LNCAP (cell line): ENCODE results near the gene SSU72.

ENCODE experiments used
- TF ChIP-seq, protein P1 (sequence below): fragments of 450-650 bp; IDR thresholded peaks from 2 replicates; pipeline ENCODE4 v1.5.1; 2017; ENCODE audit warnings: mild to moderate bottlenecking

The SSU72 gene

DNA sequence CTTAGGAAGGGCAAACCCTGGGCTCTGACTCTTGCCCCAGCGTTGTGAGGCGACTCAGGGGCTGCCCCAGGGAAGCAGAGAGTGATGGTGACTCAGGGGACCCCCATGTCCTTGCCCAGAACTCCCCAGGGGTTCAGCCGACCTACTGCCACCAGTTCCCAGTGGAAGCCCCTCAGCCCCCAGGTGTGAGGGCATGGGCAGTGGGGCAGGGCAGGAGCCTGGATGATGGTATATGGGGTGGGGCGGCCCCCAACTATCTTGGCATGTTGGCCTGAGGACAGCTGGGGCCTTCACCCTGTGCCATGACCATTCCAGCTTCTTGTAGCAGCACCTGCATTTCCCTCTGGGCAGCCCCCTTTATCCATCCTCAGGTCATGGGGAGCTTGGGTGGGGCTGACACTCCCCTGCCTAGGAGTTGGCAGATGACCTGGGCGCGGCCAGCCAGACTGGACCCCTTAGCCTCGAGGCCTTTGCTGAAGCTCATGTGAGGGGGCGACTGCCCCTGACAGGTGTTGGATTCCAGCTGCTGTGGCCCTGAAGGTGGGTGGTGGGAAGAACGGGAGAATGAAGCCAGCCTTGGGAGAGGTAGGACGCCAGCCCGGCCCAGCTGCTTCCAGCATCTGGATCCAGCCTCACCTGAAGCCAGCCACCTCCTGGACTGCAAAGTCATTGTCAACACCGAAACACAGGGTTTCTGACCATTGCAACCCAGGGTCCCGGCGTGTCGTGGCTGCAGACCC lies 27.1 kb upstream of the SSU72 start:
- TF ChIP-seq, protein P1, sequence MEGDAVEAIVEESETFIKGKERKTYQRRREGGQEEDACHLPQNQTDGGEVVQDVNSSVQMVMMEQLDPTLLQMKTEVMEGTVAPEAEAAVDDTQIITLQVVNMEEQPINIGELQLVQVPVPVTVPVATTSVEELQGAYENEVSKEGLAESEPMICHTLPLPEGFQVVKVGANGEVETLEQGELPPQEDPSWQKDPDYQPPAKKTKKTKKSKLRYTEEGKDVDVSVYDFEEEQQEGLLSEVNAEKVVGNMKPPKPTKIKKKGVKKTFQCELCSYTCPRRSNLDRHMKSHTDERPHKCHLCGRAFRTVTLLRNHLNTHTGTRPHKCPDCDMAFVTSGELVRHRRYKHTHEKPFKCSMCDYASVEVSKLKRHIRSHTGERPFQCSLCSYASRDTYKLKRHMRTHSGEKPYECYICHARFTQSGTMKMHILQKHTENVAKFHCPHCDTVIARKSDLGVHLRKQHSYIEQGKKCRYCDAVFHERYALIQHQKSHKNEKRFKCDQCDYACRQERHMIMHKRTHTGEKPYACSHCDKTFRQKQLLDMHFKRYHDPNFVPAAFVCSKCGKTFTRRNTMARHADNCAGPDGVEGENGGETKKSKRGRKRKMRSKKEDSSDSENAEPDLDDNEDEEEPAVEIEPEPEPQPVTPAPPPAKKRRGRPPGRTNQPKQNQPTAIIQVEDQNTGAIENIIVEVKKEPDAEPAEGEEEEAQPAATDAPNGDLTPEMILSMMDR, result no peak

DNA sequence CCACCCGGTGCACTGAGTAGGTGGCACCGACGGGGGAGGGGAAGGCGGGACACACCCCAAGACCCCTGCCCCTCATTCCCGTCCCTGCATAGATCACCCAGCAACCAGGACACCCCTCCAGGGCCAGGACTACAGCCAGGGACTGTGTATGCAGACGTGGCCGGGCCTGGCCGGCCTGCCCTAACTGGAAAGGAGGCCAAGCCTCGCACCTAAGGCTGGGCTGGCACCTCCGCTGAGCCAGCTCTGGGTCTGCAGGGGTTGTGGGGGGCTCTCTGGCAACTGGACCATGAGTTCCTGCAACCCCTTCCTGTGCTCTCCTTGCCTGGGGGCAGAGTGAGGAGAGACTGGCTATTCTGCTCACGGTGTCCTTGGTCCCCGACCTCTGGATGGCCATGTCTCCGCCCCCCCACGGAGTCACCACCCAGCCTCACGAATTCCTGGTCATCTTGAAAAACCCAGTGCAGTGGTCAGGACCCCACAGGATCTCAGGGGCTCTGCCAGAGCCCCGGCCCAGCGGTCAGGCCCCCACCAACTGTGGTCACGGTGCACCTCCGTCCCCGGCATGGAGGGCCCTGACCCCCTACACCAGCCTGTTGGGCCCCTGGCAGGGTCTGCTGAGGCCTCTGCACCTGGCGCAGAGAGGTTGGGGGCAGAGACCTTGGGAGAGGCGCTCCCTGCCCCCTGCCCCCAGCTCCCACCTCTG lies 26.3 kb upstream of the SSU72 start:
- TF ChIP-seq, protein P1, result no peak

DNA sequence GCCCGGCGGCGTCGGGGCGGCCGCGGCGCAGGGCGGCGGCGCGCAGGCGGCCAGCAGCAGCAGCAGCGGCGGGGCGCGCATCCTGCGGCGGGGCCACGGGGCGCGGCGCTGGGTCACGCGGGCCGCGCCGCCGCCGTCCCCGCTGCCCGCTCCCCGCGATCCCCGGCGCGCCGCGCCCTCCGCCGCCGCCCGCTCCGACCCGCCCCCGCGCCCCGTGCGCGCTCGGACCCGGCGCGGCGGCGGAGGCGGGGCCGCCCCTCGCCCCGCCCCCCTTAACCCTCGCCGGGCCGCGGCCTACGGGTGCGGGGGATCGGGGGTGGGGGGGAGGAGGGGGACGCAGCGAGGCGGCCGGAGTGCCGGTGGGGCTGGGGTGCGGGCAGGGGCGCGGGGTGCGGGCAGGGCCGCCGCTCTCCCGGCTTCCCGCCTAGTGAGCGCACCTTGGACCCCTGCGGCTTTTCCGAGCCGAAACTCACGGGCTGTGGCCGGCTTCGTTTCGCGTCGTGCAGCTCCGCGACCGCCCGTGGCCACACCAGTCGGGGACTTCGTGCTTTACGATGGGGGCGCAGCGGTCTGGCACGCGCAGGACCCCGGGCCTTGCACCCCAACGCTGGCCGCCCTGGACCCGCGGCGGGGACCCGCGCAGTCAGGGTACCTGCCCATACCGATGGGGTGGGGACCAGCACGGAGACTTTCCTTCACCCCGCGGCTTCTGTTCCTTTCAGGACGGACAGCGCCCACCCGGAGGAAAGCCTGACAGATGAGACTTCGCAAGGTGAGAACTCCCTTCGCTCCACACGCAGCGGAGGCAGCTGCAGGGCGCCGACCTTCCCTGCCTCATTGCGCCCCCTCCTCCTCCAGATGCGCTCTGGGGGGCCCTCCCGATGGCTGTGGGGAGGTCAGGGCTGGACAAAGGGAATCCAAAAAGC lies 25.5 kb upstream of the SSU72 start, which contains the start of gene FNDC10:
FNDC10 (minus strand) TSS at position 201 of the 926 bp plus-strand sequence; CDS start at position 81, 120 bp downstream.
- TF ChIP-seq, protein P1, result no peak

DNA sequence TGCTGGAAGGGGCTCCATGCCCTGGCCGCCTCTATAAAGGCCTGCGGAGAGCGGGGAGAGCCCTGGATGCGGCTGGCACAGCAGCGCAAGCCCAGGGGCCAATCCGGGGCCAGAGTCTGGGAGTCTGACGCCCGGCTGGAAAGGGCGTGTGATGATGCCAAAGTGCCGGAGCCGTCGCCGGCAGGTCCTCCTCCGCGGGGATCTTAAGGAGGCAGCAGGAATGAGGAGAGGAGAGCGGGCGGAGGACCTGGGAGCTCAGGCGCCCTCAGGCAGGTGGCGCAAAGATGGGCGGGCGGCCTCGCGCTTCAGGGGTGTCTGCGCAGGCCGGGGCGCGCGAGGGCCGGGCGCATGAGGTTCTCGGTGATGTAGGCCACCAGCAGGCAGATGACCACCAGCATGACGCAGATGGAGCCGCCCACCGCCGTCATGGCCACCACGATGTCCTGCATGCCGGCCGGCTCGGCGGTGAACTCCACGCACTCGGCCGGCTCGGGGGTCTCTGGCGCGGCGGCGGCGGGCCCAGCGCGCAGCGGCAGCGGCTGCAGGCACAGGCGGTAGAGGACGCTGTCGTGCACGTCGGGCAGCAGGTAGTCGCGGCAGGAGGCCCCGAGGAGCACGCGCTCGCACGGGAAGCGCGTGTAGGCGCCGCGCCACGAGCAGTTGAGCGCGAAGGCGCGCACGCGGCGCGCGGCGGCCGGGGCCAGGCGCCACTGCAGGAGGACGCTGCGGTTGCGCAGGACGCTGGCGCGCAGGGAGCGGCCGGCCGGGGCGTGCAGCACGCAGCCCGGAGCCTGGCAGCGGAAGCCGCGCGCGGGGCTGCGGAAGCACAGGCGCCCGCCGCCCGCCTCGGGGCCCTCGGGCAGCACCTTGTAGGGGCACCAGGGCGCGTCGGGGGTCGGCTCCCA lies 24.6 kb upstream of the SSU72 start:
- TF ChIP-seq, protein P1, result peak; percentile 21; the same call in 1 of the 2 replicates

DNA sequence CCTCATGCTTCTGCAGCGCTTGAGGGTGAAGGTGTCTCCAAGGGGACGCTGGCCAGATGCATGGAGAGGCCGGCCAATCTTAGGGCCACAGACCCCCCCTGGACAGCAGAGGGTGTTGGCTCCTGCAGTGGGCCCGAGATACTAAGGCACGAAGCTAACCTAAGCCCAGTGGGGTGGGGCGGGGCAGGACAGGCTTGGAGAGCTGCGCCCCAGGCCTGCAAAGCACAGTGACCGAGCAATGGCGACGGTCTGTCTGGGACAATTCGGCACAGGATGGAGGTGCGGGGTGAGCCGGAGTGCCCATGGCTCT lies 24.0 kb upstream of the SSU72 start:
- TF ChIP-seq, protein P1, result no peak

DNA sequence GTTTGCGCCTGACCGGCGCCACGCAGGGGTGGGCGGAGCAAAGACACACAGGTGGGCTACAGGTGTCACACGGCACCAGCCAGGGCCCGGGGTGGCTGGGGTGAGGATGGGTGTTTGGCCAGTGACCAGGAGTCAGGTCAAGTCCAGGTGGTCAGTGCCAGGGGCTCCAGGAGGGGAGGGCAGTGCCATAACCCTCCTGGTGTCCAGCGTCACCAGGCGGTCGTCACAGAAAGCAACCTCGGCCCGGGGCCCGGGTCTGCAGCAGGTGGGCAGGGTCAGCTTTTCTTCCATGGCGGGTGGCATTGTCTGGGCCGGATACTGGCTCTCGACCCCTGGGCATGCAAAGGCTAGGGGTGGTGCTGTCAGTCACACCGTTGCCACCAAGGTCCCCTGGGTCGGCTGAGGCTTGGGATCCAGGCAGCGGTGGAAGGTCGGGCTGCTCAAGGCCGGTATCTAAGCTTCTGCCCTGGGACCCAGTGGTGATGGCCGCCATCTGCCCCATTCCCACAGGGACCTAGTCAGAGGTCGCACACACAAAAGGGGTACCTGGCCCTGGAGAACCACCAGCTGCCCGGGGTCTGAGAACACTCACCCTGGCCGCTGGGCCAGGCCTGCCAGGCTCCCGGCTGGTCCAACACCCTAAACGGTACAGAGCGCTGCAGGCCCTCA lies 23.5 kb upstream of the SSU72 start:
- TF ChIP-seq, protein P1, result no peak
